Dedifferentiated amniotic fluid mesenchymal stem cell (primary cell): ENCODE data around the gene CACNA1E.

Experiments
- DNase-seq: peaks from one replicate; pipeline ENCODE4 v3.0.0-alpha.2; 2016; ENCODE audit errors: extremely low spot score

The CACNA1E gene

DNA sequence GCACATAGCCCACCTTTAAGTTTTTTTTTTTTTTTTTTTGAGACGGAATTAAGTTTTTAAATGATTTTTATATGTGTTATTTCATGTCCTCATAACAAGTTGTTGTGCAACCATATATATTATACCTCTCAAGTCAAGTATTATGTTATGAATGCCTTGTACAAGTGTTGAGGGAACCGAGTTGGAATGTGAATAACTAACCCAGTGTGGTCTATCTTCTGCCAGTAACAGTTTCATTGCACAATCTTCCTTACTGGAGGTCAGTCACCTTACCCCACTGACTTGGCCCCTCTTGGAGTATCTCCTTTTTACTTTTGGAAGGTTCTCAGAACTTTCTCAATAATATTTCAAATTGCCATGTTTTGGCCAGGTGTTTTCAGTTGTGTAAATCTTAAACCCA is 201.9 kb downstream of the CACNA1E start:
- no peak for DNase-seq

DNA sequence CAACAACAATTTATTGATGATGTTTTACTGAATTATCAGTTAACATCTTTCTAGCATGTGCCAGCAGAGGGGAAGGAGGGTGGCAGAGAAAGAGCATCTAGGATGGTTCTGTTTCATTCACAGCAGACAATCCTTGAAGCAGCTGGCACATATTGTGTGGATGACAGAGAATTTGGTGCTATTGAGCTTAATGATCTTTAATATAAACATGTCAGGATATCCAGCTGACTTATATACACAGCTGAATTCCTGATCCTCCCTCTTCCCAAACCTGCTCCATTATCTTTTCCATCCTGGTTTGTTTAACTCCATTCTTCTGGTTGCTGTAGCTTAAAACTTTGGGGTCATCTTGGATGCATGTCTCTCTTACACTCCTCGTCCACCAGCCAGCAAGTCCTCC is 218.6 kb downstream of the CACNA1E start:
- no peak for DNase-seq

DNA sequence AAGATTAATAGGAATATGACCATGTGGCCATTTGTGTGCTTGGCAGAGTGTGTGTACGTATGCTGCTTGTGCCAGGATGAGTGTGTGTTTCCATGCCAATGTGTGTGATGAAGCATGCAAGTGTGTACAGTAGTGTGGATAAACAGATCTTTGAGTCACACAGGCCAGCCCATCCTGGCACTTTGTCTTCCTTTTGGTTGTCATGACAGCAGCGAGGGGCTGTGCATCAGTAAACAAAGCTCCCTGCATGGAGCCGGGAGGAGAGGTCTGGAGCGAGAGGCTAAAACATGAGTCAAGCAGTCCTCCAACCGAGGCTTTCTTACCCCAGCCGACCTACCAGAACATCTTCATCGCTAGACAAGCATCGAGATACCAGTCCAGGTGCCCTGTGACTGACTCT is 221.2 kb downstream of the CACNA1E start:
- DNase-seq: no peak

DNA sequence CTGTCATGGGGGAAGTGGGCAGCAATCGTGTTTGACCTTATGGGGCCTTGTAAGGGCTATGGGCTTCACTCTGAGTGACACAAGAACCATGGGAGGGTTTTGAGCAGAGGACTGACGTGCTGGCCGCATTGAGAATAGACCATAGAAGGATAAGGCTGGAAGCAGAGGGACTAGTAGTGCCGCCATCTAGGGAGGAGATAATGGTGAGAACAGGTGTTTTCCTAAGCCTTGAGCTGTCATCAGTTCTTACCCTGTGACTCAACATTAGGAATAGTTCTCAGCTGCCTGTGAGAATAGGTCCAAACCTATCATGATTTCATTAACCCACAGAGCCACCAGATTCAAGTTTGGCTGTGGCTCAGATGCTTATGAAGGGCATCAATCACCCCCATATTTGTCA is 228.5 kb downstream of the CACNA1E start:
- DNase-seq: no peak

DNA sequence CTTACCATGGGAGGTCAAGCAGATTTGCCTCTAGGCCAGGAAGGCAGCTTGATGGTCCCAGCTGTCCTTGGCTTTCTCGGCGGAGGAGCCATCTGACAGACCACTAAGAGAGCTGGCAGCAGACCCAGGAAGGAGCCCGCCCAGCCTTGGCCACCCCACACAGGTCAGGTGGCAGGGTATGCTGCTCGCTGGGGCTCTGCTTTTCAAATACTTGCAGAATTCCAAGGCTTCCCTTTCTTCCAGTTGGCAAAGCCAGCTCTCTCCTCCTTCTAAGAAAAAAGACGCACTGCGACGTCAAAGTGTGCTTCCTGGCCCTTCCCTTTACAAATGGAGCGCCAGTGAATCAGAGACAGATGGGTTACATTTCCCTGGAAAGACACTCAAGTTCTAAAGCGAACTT is 229.4 kb downstream of the CACNA1E start:
- no peak for DNase-seq

DNA sequence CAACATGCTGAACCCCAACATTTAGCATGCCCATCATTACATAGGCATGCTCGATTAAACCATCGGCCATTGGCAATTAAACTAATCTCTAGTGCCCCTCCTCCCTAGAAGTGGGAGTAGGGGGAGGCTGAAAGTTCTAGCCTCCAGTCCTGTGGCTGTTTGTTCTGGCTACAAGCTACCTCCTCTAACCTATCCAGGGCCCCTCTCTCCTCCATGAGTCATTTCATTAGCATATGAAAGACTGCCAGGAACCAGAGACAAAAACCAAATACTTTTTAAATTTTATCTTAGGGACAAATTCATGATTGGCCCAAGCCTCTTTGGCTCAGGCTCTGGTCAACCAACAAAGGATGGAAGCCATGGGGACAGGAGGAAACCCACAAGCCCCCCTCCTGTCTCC is 231.1 kb downstream of the CACNA1E start:
- DNase-seq: no peak

DNA sequence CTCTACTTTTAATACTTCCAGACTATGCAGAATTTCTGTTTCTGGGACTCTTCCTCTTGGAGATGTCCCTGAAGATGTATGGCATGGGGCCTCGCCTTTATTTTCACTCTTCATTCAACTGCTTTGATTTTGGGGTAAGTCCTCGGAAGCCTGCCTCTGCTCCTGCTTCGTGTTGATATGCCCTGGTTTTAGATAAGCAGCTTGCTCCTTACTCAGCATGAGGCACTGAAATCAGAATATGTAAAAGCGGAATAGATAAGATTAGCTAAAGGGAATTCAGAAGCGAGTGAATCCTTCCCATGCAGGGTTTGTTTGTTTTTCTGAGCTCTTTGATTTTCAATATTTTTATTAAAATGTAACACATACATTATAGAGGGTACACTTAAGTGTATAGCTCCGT is 234.7 kb downstream of the CACNA1E start:
- no peak for DNase-seq

DNA sequence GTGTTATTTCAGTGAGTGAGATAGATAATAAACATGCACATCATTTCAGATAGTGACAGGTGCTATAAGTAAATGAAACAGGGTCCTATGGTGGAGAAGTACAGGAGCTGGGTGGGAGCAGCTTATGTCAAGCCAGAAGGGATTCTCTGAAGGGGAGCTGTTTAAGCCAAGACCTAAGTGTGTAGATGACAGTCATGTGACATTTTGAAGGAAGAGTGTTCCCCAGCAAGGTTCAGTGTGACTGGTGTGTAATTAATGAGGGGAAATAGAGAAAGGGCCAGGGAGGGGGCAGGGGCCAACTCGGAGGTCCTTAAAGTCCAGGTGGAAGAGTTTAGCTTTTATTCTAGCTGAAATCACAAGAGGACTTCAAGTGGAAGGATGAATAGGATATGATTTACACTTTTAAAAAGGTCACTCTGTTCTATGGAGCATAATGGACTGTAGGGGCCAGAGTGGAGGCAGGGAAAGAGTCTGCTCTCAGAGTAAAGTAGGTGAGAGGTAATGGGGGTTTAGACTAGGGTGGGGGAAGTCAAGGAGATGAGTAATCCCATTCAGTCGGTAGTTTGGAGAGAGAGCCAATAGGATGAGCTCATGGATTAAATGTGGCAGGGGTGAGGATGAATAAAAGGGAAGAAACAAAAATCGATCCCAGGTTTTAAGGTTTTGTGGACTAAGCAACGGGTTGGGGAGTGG is 243.1 kb downstream of the CACNA1E start:
- no peak for DNase-seq

DNA sequence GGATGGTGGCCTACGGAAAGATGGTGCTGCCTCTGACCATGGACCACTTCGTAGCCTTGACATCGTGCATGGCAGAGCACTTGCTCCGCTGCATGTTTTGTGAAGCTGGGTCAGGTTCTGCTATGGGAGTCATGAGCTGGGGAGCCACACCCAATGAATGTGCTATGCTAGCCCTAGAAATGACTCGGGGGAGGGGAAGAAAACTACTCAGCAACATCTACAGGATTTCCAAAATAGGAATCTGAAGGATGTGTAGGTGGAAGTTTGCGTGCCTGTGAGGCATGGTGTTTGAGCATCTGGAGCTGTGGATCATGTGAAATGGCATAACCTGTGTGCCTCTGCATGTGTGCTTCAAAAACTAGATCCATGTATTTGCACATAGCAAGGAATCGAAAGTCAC is 247.3 kb downstream of the CACNA1E start:
- no peak for DNase-seq

DNA sequence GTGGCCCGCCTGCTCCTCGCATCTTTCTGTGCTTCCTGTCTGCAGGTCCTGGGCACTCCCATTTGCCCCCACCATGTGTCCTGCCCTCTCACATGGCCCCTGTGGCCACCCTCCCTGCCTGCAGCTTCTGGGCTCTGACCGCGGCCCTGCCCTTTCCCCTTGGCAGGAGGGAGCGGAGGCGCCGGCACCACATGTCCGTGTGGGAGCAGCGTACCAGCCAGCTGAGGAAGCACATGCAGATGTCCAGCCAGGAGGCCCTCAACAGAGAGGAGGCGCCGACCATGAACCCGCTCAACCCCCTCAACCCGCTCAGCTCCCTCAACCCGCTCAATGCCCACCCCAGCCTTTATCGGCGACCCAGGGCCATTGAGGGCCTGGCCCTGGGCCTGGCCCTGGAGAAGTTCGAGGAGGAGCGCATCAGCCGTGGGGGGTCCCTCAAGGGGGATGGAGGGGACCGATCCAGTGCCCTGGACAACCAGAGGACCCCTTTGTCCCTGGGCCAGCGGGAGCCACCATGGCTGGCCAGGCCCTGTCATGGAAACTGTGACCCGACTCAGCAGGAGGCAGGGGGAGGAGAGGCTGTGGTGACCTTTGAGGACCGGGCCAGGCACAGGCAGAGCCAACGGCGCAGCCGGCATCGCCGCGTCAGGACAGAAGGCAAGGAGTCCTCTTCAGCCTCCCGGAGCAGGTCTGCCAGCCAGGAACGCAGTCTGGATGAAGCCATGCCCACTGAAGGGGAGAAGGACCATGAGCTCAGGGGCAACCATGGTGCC is 249.1 kb downstream of the CACNA1E start:
- no peak for DNase-seq

DNA sequence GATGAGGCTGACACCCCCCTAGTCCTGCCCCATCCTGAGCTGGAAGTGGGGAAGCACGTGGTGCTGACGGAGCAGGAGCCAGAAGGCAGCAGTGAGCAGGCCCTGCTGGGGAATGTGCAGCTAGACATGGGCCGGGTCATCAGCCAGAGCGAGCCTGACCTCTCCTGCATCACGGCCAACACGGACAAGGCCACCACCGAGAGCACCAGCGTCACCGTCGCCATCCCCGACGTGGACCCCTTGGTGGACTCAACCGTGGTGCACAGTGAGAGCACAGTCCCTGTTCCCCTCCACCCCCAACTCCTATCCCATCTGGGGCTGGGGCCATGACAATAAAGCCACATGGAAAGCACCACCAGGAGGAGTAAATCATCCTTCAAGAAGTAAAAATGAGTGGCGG is 250.2 kb downstream of the CACNA1E start:
- DNase-seq: no peak

DNA sequence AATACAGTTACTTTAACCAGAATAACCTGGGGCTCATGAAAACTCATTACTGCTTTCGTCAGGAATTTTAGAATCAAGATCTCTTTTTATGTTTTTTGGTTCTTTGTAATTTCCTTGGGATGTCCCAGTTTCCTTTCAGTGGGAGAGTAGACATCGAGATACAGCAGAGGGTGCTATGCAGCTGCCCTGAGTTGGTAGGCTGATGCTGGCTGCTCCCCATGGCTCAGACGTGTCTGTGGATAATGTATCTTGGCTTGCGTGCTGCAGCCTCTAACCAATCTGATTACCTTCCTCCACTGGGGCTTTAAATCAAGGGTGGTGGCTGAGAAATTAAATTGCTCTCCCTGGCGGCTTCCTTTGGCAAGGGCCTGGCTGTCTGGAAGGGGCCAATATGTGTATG is 253.7 kb downstream of the CACNA1E start:
- DNase-seq: no peak

DNA sequence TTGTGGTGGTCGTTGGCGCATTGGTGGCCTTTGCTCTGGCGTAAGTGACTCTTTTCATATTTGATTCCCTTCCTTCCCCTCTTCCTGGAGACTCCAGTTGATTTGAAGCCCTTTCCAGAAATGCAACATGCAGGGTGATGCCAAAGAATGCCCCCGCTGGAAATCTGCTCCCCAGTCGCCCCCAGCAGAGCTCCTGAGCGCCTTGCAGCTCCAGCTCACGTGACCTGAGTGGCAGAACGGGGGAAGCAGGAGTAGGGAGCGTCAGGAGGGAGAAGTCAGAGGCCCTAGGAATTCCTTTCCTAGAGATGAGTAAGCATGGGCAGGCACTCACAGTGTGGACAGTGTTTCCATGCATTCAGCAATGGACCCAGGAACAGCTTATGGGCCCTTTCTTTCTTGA is 255.9 kb downstream of the CACNA1E start:
- no peak for DNase-seq

DNA sequence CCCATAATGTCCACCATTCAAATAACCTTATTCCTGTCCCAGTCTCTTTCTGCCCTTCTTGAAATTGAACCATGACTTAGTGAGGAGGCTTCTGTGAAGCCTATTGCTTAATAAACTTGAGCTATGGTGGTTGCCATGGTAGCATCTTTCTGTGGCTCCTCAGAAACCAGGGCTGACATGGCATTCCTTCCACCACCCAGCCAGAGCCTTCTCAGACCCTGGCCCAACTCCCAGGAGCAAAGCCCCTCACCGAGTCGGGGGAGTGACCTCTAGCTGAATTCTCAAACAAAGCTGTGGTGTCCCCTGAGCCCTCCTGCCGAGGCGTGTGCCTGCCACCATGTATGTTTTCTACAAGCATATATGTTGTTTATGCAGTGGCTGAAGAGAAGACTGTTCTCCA is 259.1 kb downstream of the CACNA1E start:
- no peak for DNase-seq

DNA sequence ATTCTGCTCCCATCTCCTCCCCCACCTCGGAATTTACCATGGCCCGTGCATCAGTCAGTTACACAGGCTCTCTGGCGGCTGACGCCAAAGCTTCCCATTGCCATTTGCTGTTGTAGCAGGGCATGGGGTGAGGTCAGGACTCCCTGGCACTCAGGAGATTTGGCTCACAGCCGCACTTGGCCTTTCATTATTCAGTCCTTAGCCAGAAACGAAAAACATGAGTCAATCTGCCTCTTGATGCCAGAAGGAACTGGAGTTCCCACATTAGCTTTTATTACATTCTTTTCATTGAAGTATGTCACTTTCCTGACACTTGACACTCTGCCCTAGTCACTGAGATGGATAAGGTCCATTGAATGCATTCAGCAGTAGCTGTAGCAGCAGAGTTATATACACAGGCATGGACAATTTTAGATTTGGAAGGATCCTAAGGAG is 260.6 kb downstream of the CACNA1E start:
- no peak for DNase-seq

DNA sequence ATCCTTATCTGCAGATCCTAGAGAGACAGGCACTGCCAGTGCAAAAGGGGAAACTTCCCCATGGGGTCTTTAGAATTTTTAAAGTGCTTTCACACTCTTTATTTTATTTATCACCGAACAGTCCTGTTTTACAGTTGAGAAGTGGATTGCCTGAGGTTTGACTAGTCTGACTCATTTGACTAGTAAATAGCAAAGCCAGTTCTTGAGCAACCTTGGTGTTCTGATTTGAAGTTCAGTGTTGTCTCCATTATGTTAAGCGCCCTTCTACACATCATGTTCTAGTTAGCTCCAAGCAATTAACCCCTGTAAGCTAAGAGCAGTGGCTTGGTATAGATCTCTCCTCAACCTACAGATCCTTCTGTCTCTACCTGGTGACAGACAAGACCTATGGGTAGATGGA is 262.9 kb downstream of the CACNA1E start:
- no peak for DNase-seq

DNA sequence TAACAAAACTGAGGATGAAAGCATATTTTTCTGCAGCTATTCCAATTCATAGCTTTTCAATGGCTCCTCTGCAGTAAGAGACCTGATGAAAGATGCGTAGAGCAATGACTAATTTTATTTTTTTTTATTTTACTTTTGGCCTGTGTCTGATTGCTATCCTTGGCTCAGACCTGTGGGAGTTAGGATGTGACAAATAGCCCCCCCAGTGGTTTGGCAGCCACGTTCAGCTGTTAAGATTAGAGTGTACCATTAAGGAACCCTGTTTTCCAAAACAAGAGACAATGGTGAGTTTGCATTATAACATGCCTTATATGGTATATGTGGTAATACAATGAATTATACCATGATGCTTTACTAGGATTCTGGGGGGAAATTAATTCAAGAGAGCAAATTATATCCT is 264.7 kb downstream of the CACNA1E start:
- no peak for DNase-seq

DNA sequence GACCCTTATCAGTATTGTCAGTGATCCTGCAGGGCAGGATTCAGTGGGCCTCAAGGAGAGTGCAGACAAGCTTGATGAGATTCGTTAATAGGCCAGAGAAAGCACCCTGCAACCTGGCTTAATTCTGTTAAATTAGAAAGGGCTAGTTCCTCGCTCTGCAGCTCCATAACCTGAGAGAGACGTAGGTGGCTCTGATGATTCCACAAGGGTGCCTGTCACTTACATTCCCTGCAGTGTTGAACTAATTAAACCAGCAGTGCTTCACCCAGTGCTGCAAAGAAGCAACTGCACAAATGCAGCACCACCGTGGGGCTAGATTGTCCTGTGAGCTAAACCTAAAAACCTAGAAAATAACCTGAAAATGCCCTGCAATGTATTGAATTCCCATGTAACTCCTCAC is 270.8 kb downstream of the CACNA1E start:
- no peak for DNase-seq

DNA sequence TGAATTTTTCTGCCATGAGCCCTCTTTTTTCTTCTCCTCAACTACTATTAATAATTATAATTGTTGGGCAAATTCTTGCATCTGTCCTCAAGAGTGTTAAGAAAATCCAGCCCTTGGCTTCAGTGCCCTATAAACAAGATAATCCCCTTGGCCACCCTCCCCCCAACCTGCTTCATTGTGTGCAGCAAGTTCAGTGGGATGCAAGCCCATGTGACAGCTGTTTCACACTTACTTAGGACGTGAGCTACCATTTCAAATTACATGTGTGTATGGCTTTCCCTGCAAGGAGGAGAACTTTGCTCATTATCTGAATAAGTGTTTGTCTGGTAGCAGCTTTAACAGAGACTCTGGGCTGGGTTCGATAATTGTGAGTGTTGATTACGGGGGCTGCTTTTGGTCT is 276.2 kb downstream of the CACNA1E start:
- no peak for DNase-seq

DNA sequence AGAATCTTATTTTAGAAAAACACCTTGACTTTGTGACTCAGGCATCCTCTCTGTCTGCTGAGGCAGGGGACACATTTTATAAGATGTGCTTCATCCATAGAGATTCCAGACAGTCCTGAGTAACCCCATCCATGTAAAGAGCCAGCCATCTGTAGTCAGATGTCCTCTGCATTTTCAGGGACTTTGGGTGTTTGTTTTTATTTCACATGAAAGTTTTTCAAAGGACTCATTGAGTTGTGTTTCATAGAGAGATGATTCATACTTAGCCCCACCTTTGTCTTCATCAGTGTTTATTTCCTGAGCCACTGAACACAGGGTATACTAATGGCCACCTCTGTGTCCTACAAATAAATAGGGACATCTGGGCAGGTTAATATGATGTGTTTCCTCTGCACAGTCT is 280.4 kb downstream of the CACNA1E start:
- DNase-seq: no peak

DNA sequence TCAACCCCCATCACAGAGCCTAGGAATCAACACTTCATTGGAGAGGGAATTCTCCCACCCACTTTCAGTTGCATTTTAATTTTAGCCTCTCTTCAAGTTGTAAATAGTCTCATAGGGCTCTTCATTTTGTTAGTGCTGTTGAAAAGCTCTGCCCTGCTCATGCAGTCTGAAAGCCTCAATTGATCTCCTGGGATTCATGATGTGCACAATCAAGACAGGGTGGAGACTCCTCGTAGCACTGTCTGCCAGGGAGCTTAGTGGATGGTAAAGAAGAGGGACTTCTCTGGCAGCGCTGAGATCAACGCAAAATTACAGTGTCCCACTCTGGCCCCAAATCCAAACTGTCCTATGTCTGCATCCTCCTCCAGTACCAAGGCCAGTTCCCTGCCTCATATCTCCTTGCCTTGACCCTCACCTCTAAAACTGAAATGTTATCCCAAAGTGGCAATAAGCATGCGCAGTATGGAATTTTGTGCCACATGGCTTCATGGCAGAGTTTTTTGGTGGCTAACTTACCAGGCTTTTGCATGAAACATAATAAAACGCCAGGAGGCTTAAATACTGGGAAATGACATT is 282.2 kb downstream of the CACNA1E start:
- no peak for DNase-seq

DNA sequence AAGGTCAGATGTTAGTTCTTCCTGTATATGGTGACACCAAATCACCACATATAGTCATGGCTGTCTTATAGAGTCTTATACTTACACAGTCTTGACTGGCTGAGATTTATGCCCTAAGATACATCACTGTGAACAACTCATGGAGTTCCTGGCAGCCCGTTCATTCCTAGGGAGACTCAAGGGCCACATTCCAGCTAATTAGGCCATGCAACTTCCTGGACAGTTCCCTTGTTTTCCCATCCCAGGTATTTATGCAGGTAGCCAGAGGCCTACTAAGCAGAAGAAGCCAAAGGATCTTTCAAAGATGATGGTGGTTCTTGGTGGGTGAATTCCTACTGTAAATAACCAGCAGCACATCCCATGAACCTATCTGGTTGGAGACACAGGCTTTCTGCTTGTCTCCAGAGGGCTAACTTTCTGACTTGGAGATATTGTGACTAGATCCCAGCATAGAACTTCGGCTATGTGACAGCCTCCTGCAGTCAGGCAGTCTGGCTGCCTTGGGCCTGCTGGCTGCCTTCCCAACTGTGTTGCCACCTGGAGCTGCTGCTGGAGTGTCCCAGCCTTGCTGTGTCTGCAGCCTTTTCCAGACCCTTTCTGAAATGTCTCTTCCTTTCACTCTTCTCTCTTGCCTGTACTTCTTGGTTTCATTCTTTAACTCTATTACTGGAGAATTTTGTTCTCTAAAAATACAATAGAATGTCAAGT is 283.8 kb downstream of the CACNA1E start:
- no peak for DNase-seq
